Kidney epithelial cell (primary cell): ENCODE results near the gene CACNA1D. TPM values are rescaled to one million over a fixed set of nuclear protein-coding genes. Genes with fewer than 3 reads are reported as not detected.
"Not testable (repeated sequence)": the region's sequence is repeated elsewhere in the genome, so short reads cannot be mapped to it uniquely, and the experiment has no call there.

ENCODE experiments used
- DNase-seq: peaks from one replicate; pipeline ENCODE4 v3.0.0-alpha.2; 2010; ENCODE audit warnings: low read depth
- H3K27me3 ChIP-seq: 2 replicates; pipeline ENCODE4 v1.6.0; 2011; ENCODE audit warnings: low read length; ENCODE audit not compliant: control insufficient read depth, insufficient read depth
- H3K36me3 ChIP-seq: 2 replicates; pipeline ENCODE4 v1.5.1; 2011; ENCODE audit warnings: low read length; ENCODE audit not compliant: control insufficient read depth, insufficient read depth
- H3K4me3 ChIP-seq: 2 replicates; pipeline ENCODE4 v1.5.1; 2011; ENCODE audit warnings: low read depth, mild to moderate bottlenecking, control low read depth, low read length
- CTCF ChIP-seq: IDR thresholded peaks from 2 replicates; pipeline ENCODE4 v1.5.1; 2011; ENCODE audit warnings: mild to moderate bottlenecking, moderate library complexity, low read length, control low read depth, inconsistent platforms; ENCODE audit not compliant: insufficient read depth, poor library complexity, severe bottlenecking
- total RNA-seq: library from RNA; depleted of rRNA; stranded (reverse); fragments of >200 nt; gene quantifications from 2 replicates; pipeline ENCODE4 v1.2.3, GENCODE V29; 2015

Gene CACNA1D
- total RNA-seq, 1 donor from 2014 or later = 0.21 TPM

GRCh38 chr3:53555068-53555588, 60.7 kb downstream of the CACNA1D start:
- DNase-seq = no peak
- Histone ChIP-seq H3K27me3 (no peaks in the 10 kb centered on the region), H3K36me3 (no peaks in the 10 kb centered on the region), H3K4me3 (no peak overlapping the region)
- TF ChIP-seq CTCF = no peak

DNA sequence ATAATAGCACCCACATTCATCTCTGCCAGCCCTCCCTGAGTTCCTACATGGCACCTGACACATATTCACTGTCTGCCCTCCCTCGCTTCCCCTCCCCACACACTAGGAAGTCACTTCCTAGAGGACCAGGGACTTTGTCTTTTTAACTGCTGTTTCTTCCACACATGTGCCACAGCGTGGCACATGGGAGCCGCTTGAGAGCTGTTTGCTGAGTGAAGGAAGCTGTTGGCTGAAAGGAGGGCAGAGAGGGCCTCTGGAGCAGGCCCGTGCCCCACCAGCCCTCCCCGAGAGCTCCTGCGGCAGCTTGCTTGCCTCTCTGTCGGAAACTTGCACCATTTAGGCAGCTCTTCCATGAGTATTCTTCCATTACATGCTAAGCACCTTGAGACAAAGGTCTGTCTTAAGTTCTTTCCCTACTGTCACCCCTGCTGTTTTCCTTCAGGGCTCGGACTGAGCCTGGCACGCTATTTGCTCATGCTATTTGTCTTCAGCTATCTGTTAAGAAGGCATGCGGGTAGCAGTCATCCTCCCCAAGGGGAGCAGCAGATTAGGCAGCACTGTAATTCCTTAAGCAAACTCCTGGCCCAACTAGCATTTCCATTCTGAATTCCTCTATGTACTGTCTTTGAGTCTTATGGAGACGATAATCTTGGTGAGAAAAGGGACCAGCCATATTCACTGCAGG, 72.2 kb downstream of the CACNA1D start:
- Histone ChIP-seq H3K4me3 (no peak overlapping the region), H3K36me3 (no peaks in the 10 kb centered on the region), H3K27me3 (no peaks in the 10 kb centered on the region)
- no peak for DNase-seq
- TF ChIP-seq CTCF = no peak

GRCh38 chr3:53570081-53570480, 75.7 kb downstream of the CACNA1D start:
- Histone ChIP-seq H3K4me3 (no peak overlapping the region), H3K27me3 (peaks cover 2% of the 10 kb centered on the region), H3K36me3 (no peaks in the 10 kb centered on the region)
- no peak for DNase-seq
- TF ChIP-seq CTCF = no peak

GRCh38 chr3:53570709-53571108, 76.3 kb downstream of the CACNA1D start:
- no peak overlapping the region for H3K4me3 ChIP-seq
- no peaks in the 10 kb centered on the region for H3K36me3 ChIP-seq
- TF ChIP-seq CTCF = no peak
- H3K27me3 ChIP-seq = peaks cover 2% of the 10 kb centered on the region
- DNase-seq = peak; percentile 29

- no peak for TF ChIP-seq CTCF
- no peak for DNase-seq
- H3K36me3 ChIP-seq = no peaks in the 10 kb centered on the region
- H3K4me3 ChIP-seq = no peak overlapping the region
- peaks cover 2% of the 10 kb centered on the region for H3K27me3 ChIP-seq
These were observed 76.9 kb downstream of the CACNA1D start for GRCh38 chr3:53571264-53571663.

- not testable (repeated sequence) for H3K27me3 ChIP-seq, H3K4me3 ChIP-seq, H3K36me3 ChIP-seq, DNase-seq
These were observed 77.8 kb downstream of the CACNA1D start for GRCh38 chr3:53572184-53572583.
